HG03135 (cell line): Measurements from ENCODE around the gene RAB22A.
"Not testable (repeated sequence)": the region's sequence is repeated elsewhere in the genome, so short reads cannot be mapped to it uniquely, and the experiment has no call there.

Source experiments
- ATAC-seq: cut with Tn5 transposase; IDR thresholded peaks from one replicate; pipeline ENCODE4 v1.9.1; 2021; ENCODE audit warnings: mild to moderate bottlenecking, moderate library complexity; ENCODE audit not compliant: unreplicated experiment

The RAB22A gene

DNA sequence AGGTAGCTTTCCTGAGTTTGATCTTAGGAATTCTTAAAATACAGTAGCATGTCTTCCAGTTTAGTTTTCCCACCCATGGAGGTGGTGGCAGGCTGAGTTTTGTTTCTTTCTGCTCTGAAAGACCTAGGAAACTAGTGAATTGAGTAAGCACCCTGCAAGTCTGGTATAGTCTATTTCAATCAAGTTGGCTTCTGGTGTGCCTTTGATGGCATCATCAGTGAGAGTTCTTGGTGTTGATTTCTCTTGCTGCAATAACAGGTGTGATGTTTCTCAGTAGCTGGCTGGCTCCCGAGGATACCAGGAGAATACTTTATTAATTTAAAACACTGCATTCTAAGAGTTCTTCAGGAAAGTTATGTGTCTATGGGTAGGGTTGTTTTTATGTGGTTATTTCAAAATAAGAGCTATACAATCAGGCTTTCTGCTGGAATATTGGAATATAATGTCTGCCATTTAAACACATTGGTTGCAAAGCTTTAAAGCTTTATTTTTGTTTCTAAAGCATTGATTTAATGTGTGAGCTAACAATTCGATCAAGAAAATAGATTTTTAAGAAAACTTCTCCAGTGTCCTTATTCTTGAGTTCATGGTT lies 98.5 kb downstream of the RAB22A start:
- no peak for ATAC-seq

DNA sequence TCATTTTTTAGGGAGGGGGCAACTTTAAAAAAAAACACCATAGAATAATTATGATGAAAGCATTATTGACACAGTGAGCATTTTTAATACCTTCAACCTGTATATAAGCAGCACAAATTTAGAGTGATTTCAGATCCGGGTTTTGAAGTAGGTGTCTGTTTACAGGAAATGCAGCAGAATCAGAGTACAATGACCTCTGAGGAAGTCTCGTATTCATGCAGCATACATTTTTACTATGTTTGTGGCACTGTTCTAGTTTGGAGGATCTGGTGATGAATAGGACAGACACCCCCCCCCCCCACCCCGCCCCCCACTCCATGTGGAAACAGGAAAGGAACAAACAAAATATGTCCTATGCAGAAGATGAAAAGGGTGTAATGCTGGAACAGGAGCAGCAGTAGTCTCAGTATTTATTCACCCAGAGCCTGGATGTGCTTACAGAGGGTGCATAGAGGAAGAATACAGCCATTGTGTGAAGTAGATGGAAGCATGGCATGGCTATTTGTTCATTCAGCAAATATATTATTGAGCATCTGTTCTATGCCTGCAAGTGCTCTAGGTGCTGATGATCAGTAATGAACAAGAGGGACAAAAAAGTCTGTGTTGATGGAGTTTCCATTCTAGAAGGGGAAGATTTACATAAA lies 99.2 kb downstream of the RAB22A start:
- no peak for ATAC-seq

DNA sequence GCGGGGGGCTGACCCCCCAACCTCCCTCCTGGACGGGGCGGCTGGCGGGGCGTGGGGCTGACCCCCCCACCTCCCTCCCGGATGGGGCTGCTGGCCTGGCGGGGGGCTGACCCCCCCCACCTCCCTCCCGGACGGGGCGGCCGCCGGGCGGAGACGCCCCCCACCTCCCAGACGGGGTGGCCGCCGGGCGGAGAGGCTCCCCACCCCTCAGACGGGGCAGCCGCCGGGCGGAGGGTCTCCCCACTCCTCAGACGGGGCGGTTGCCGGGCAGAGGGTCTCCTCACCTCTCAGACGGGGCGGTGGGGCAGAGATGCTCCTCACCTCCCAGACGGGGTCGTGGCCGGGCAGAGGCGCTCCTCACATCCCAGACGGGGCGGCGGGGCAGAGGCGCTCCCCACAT lies 104.7 kb downstream of the RAB22A start:
- ATAC-seq = not testable (repeated sequence)

DNA sequence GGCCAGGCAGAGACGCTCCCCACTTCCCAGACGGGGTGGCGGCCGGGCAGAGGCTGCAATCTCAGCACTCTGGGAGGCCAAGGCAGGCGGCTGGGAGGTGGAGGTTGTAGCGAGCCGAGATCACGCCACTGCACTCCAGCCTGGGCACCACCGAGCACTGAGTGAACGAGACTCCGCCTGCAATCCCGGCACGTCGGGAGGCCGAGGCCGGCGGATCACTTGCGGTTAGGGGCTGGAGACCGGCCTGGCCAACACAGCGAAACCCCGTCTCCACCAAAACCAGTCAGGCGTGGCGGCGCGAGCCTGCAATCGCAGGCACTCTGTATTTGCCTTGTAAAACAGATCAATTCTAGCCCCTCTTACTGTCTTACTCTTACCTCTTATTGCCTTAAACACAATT lies 105.3 kb downstream of the RAB22A start:
- ATAC-seq = not testable (repeated sequence)

DNA sequence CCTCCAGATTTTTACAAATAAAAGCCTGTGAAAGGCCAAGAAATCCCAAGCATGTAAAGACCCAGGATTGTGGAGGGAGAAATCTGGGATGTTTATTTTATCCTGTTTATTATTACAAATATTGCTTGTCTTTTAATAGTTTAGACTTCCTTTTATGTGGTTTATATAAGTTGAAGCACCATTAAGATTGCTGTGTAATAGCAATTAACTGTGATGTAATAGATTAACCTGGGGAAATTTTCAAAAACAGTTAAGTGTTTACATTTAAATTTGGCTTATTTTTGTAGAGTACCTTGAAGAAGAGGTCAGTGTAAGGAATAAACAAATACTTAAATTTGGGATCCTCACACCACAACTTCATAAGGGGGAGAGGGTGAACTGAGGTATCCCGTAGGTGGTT lies 106.5 kb downstream of the RAB22A start:
- ATAC-seq = no peak

DNA sequence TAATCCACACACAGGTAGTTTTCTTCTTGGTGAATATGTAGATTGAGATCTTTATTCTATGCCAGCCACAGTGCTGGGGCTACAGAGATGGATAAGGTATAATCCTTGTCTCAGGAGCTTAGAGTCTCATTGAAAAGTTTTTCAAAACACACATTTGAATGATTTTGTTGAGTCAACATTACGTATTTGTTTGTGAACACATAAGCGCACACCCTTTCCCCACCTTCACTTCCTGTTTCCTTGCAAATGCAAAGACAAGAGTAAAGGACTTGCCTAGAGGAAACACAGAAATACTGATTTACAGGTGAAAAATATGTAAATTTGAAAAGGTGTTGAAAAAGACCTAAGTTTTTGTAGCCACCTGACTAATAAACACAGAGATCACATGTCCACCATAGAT lies 107.3 kb downstream of the RAB22A start:
- no peak for ATAC-seq
